ENCODE results near the gene TARBP2.
"Not testable (repeated sequence)": the region's sequence is repeated elsewhere in the genome, so short reads cannot be mapped to it uniquely, and the experiment has no call there.

The TARBP2 gene

DNA sequence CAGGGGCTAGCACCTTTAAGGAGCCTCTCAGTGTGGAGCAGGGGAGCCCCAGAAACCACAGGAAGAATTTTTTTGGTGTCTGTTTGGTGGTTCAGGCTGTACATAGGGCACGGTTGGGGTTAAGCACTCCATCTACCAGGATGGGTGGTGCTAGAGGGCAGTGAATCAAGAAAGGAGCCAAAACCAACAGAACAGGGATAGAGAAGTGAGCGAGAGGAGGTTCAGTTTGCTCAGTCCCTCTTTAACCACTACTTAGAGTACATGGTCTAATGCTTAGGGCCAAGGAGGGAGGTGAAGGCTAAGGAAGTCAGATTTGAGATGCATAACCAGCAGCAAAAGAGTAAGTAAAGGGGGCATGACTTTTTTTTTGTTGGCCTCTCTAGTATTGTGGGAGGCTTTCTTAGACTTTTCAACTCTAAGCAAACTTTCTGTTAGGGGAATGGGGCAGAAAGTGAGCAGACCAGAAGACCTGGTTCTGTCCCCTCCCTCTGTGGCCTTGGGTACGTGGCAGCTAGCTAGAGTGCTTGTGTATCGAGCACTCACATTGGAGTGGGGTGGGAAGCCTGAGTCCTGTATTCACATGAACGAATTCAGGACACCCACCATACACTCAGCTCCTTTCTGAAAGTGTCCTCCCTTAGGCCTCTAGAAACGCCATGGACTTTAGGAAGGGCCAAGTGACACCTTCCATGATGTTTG, 12.8 kb downstream of the TARBP2 start:
- no peak for DNase-seq (ENCODE audit: low read depth in 2 of 2, low spot score in 1 of 2)

DNA sequence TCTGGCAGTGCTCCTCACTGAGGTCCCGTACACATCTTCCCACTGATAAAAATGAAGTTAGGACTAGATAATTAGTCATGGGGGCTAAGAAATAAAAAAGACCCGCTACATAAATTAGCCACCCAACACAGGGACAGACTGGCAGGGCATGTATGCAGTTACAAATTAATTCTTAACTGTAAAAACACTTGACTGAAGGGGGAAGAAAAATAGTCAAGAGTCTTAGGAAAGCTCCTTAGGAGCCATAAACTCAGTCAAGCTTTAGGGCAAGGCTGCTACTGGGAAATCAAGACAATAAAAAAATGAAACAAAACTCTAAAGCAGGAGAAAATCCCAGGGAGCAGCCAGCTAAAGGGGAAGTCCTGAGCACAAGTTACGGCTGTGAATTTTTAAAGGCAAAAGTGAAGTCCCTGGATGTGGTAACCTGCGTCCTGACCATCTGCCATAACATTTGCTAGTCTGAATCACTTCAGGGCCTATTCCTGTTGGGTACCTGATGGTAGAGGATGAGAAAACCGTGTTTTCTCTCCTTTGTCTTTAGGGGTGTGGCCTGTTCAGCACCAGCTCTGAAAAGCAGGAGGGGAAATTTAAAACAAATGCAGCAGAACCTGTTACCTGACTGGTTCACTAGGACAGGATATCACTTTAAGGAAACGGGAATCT, 13.7 kb downstream of the TARBP2 start:
- DNase-seq (ENCODE audit: low read depth in 2 of 2, low spot score in 1 of 2) = no peak

DNA sequence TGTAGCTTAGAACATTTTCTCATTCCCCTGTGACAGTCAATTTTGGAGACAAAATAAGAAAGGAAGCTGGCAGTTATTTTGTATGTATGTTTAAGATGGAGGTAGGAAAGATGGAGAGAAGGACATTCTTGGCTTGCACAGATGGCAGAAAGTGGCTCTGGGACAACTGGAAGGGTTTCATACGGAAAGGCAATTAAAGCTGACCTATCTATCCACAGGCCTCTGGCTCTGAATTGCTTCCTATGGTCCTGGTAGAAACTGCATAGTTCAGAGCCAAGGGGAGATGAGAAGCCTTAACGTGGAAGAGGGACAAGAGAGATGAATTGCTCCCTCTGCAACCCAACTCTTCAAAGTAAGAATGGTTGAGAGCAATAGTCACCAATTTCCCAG, 14.2 kb downstream of the TARBP2 start:
- DNase-seq (ENCODE audit: low read depth in 2 of 2, low spot score in 1 of 2) = no peak

GRCh38 chr12:53516758-53517455, 15.8 kb downstream of the TARBP2 start:
- no peak for DNase-seq (ENCODE audit: low read depth in 2 of 2, low spot score in 1 of 2)

GRCh38 chr12:53518381-53518780, 17.3 kb downstream of the TARBP2 start:
- no peak for DNase-seq (ENCODE audit: low read depth in 2 of 2, low spot score in 1 of 2)

DNA sequence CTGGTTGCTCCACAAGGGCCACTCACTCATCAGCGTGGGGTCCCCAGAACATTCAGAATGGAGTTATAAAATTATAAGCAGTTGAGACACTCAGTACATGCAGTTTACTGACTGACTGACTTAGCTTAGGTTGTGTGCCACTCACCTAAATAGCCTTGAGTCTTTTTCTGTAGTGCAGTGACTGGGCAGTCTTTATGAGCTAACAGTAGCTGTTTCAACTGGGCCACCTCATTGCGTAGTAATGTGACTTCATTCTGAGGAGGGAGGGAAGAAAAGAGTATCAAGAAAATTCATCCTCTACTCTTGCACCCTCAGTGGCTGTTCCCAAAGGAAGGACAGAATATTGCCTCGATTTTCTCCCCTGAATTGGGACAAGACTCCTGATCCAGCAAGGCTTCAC, 22.0 kb downstream of the TARBP2 start:
- no peak for DNase-seq (ENCODE audit: low read depth in 2 of 2, low spot score in 1 of 2)

- DNase-seq (ENCODE audit: low read depth in 2 of 2, low spot score in 1 of 2) = no peak
Measured at GRCh38 chr12:53524476-53524875, 23.4 kb downstream of the TARBP2 start.

DNA sequence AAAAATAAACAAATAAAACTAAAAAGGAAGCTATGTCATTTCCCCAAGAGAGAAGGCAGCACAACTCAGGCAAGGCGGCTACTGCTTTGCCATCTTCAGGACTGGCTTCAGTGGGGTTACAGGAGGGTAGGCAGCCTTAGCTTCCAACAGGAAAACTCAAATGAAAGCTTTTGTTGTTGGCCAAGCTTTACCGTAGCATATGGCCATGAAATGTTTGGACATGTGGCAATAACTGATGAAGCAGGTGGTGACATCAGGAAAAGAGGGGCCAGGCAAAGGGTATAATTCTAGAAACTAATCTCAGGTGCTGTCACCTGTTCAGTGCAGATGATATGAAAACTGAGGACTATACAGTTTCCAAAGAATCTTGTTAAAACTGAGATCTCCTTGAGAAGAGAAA, 29.0 kb downstream of the TARBP2 start:
- DNase-seq (ENCODE audit: low read depth in 2 of 2, low spot score in 1 of 2) = no peak

DNA sequence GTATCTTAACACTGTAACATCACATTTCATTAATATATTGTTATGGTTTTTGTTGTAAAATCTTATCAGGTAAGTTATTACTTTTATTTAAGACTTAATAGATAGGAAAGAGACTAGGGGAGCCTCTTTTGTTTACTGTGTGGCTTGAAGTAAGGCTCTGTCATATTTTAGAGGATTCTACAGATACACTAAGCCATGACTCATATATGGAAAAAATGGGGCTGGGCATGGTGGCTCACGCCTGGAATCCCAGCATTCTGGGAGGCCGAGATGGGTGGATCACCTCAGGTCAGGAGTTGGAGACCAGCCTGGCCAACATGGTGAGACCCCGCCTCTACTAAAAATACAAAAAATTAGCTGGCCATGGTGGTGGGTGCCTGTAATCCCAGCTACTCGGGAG, 29.8 kb downstream of the TARBP2 start:
- DNase-seq (ENCODE audit: low read depth in 2 of 2, low spot score in 1 of 2) = no peak

DNA sequence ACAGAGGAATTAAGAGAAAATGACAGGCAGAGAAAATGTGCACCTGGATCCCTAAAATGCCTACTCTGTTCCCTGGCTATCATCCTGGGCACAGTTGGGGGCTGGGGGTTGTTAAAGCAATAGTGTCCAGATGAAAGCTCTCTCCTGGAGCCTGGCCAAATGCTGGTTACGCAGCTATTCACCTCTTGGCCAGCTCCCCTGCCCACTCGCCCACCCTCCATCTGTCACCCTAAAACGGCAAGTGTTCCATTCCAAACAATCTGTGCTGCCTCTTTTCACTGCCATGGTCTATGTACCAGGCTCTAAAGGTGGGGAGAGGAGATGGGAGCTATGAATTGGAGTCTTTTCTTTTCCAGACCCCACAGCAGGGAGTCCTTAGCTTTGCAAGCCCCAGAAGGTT, 30.9 kb downstream of the TARBP2 start:
- no peak for DNase-seq (ENCODE audit: low read depth in 2 of 2, low spot score in 1 of 2)

DNA sequence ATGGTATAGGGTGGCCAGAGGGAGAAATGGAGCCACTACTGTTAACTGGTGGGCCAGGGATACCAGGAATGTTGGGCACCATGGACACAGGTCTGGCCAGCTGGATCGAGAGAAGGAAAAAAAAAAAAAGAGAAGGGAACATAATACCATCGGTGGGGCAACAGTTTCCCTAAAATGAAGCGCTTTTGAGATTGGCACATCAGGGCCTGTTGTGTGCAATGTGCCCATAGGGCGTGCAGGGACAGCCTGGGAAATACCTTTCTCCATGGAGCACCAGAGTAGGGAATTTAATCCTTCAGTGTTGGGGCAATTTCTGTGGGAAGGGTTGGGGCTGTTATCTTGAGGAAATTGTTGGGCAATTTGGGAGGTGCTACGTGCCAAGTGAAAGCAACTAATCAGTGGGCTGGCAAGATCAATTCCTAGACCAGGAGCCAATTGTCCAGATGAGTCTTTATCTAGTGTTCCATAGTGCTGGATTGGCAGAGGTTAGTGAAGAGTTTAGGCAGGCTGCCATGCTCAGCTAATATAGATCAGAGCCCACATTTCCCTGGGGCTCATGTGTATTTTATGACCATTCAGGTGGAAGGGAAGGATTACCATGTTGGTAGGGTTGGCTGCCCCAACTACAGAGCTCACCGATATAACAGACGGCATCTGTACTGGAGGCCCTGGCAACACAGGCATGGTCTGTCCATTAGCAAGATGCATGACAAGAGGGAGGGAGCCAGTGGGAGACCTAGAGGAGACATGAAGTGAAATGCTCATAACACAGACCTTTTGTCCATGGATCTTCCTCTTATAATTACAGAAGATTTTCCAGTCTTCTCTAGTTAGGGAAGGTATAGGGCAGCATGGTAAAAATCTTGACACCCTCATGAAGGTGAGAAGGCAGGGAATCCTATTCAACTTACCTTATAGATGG, 31.7 kb downstream of the TARBP2 start:
- DNase-seq (ENCODE audit: low read depth in 2 of 2, low spot score in 1 of 2) = no peak

- DNase-seq (ENCODE audit: low read depth in 2 of 2, low spot score in 1 of 2) = no peak
Measured at GRCh38 chr12:53533471-53533870, 32.4 kb downstream of the TARBP2 start.

GRCh38 chr12:53536962-53537361, 35.9 kb downstream of the TARBP2 start:
- no peak for DNase-seq (ENCODE audit: low read depth in 2 of 2, low spot score in 1 of 2)

GRCh38 chr12:53538209-53538689, 37.2 kb downstream of the TARBP2 start:
- no peak for DNase-seq (ENCODE audit: low read depth in 2 of 2, low spot score in 1 of 2)

- no peak for DNase-seq (ENCODE audit: low read depth in 2 of 2, low spot score in 1 of 2)
Measured at GRCh38 chr12:53539526-53539925, 38.4 kb downstream of the TARBP2 start.

DNA sequence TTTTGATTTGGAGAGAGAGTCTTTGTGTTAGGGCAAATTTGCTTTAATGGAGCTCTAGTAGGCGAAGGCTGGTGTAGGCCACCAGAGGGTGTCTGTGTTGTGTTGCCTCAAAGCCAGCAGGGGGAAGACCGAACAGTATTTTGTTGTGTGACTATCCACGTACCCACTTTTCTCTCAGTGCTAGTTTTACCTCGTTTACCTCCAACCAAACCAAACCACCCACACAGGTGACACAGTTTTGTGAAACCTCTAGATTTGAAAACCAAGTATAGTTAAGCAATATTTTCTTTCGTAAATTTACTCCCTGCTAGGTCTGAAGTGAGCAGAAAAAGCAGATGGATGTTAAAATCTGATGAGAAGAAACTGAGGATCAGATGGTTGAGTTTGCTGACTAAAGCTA, 42.5 kb downstream of the TARBP2 start:
- no peak for DNase-seq (ENCODE audit: low read depth in 2 of 2, low spot score in 1 of 2)

DNA sequence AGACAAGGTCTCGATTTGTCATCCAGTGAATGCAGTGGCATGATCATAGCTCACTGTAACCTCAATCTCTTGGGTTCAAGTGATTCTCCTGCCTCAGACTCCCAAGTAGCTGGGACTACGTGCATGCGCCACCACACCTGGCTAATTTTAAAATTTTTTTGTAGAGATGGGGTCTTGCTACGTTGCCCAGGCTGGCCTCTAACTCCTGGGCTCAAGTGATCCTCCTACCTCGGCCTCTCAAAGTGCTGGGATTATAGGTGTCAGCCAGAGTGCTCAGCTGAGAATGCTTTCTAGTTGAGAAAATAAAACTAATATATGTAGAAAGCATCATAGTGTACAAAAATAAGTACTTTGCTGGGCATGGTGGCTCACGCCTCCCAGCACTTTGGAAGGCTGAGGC, 47.3 kb downstream of the TARBP2 start:
- DNase-seq (ENCODE audit: low read depth in 2 of 2, low spot score in 1 of 2) = not testable (repeated sequence)

- not testable (repeated sequence) for DNase-seq (ENCODE audit: low read depth in 2 of 2, low spot score in 1 of 2)
Measured at GRCh38 chr12:53550131-53550530, 49.0 kb downstream of the TARBP2 start.

DNA sequence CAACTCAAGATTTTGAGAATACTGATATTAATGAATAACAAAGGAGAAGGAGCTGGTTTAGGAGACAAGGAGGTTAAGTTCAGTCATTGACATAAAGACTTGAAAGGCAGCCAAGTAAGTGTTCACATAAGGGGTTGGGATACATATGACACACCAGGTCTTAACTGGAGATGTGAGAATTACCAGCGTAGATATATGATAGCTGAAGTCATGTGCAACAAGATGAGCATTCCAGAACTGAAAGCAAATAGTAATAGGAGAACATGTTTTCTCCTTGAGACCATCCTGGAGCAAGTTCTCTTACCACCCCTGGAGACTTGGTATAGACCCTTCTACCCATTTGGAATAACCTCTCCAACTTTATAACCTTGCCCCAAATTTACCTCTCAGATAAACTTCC, 49.5 kb downstream of the TARBP2 start:
- DNase-seq (ENCODE audit: low read depth in 2 of 2, low spot score in 1 of 2) = no peak

GRCh38 chr12:53551889-53552291, 50.8 kb downstream of the TARBP2 start:
- DNase-seq (ENCODE audit: low read depth in 2 of 2, low spot score in 1 of 2) = no peak

Measured in stimulated activated CD8-positive, alpha-beta memory T cell treated with anti-CD3 and anti-CD28 coated beads, Interleukin-4, amount 100 ng/mL, for 4 hours (primary cell).